Activated T-cell treated with anti-CD3 and anti-CD28 coated beads, Interleukin-2, amount 50 U/mL, for 1 hour (primary cell): ENCODE data around the gene MEF2D.

Experiments
- DNase-seq: peaks from one replicate; pipeline ENCODE4 v3.0.0-alpha.2; 2020

The MEF2D gene

GRCh38 chr1:156421939-156422601, 78.5 kb downstream of the MEF2D start:
- no peak for DNase-seq

GRCh38 chr1:156421062-156421938, 79.3 kb downstream of the MEF2D start:
- DNase-seq: peak; percentile 67

GRCh38 chr1:156420205-156421061, 80.1 kb downstream of the MEF2D start:
- DNase-seq: peak; percentile 59

- peak; percentile 61 for DNase-seq
These were observed 80.7 kb downstream of the MEF2D start for GRCh38 chr1:156419854-156420204.

GRCh38 chr1:156418416-156419070, 82.0 kb downstream of the MEF2D start:
- no peak for DNase-seq

GRCh38 chr1:156417401-156418020, 83.1 kb downstream of the MEF2D start:
- no peak for DNase-seq

GRCh38 chr1:156416993-156417392, 83.6 kb downstream of the MEF2D start:
- DNase-seq: no peak

GRCh38 chr1:156414461-156415064, 86.0 kb downstream of the MEF2D start:
- no peak for DNase-seq
